Esophagus squamous epithelium (tissue), 5 donors: ENCODE data around the gene ANKFY1. TPM values are rescaled to one million over a fixed set of nuclear protein-coding genes. Genes with fewer than 3 reads are reported as not detected.
"Not testable (repeated sequence)": the region's sequence is repeated elsewhere in the genome, so short reads cannot be mapped to it uniquely, and the experiment has no call there.

ENCODE experiments used
- DNase-seq: peaks from one replicate; lab custom pipeline; 2025; lab: John Stamatoyannopoulos, UW
- H3K27ac ChIP-seq, 4 donors: fragments of 200-600 bp; sonication (generic); one replicate each; pipeline ENCODE4 v1.5.1; 2016 to 2019; ENCODE audit warnings: mild to moderate bottlenecking in 1 of 4
- H3K27me3 ChIP-seq, 4 donors: fragments of 200-600 bp; sonication (generic); 1 replicate in 3 of 4; 2 replicates in 1 of 4; pipeline versions ENCODE4 v1.5.1 to v1.6.0; 2017 to 2021; ENCODE audit warnings: antibody characterized with exemption in 1 of 4
- H3K36me3 ChIP-seq, 3 donors: fragments of 200-600 bp; sonication (generic); one replicate each; pipeline ENCODE4 v1.5.1; 2016 to 2019
- H3K4me1 ChIP-seq, 3 donors: fragments of 200-600 bp; sonication (generic); one replicate each; pipeline ENCODE4 v1.5.1; 2017 to 2019
- H3K4me3 ChIP-seq, 4 donors: fragments of 200-600 bp; sonication (generic); 1 replicate in 3 of 4; 2 replicates in 1 of 4; pipeline ENCODE4 v1.5.1; 2016 to 2019; ENCODE audit warnings: mild to moderate bottlenecking in 2 of 4, moderate library complexity in 1 of 4
- H3K9me3 ChIP-seq, 3 donors: fragments of 200-600 bp; sonication (generic); one replicate each; pipeline ENCODE4 v1.5.1; 2016 to 2019
- CTCF ChIP-seq, 6 experiments: fragments of 450-650 bp in 4 of 6; fragments of 200-600 bp in 2 of 6; sonication (generic) in 2 of 6; IDR thresholded peaks; one replicate each; pipeline ENCODE4 v1.5.1; 2016 to 2019; ENCODE audit warnings: antibody characterized with exemption in 6 of 6, mild to moderate bottlenecking in 4 of 6, moderate library complexity in 4 of 6
- POLR2A ChIP-seq, 4 donors: fragments of 450-650 bp; IDR thresholded peaks; one replicate each; pipeline ENCODE4 v1.6.1; 2017; ENCODE audit warnings: antibody characterized with exemption in 4 of 4, mild to moderate bottlenecking in 4 of 4, moderate library complexity in 3 of 4
- WGBS, 2 donors: methylation state at CpG; one replicate each; pipeline ENCODE4 v1.1.5; 2018; 5-methylcytosine and 5-hydroxymethylcytosine counted together
- intact Hi-C: fragments of 100-400 bp; cut with DNase I; formaldehyde crosslinking; loops from one replicate; pipeline ENCODE4 v1.15.0; 2022
- total RNA-seq, 4 donors: library from RNA; depleted of rRNA; stranded (reverse); fragments of >200 nt; gene quantifications; one replicate each; pipeline ENCODE4 v1.1.0, GENCODE V29; 2016
- donor health status: DM: yes; HTN: yes; CAD: no.

Gene ANKFY1
- total RNA-seq, 4 donors from 2014 or later = 21.0 to 34.7 (median 26.4) TPM

- WGBS, 2 donors = 86 to 94% methylated on average over 5 to 7 of the region's 8 CpGs
- no peak for DNase-seq
- H3K4me3 ChIP-seq = no peak overlapping the region
- no peaks in the 10 kb centered on the region for H3K27me3 ChIP-seq
- no peak overlapping the region for H3K27ac ChIP-seq
- H3K9me3 ChIP-seq = peaks cover 0 to 14% (median 12%) of the 10 kb centered on the region in 3 donors
- H3K4me1 ChIP-seq = peaks cover 16 to 34% (median 22%) of the 10 kb centered on the region in 3 donors
- TF ChIP-seq CTCF (IDR thresholded peaks at IDR 0.05) (no peak), POLR2A (IDR thresholded peaks at IDR 0.05) (no peak)
- H3K36me3 ChIP-seq = peaks cover 0 to 17% (median 0%) of the 10 kb centered on the region in 3 donors
- intact Hi-C loops = no loop called here
Observed at GRCh38 chr17:4261452-4261851, 2.3 kb downstream of the ANKFY1 start.

- Histone ChIP-seq H3K27me3 (no peaks in the 10 kb centered on the region), H3K4me3 (no peak overlapping the region), H3K36me3 (peaks cover 0 to 17% (median 0%) of the 10 kb centered on the region in 3 donors), H3K9me3 (peaks cover 0 to 14% (median 12%) of the 10 kb centered on the region in 3 donors), H3K27ac (no peak overlapping the region), H3K4me1 (peaks cover 12 to 24% (median 15%) of the 10 kb centered on the region in 3 donors)
- WGBS, 2 donors = 97% methylated on average over 3 of the region's 3 CpGs
- intact Hi-C loops = no loop called here
- no peak for DNase-seq
- TF ChIP-seq CTCF (IDR thresholded peaks at IDR 0.05) (no peak), POLR2A (IDR thresholded peaks at IDR 0.05) (no peak)
Observed at GRCh38 chr17:4258867-4259266, 4.9 kb downstream of the ANKFY1 start.

GRCh38 chr17:4256952-4257351, 6.8 kb downstream of the ANKFY1 start:
- WGBS, 2 donors = 53 to 78% methylated on average over 2 of the region's 2 CpGs
- Histone ChIP-seq H3K27ac (no peak overlapping the region), H3K27me3 (no peaks in the 10 kb centered on the region), H3K4me3 (no peak overlapping the region), H3K9me3 (peaks cover 0 to 14% (median 12%) of the 10 kb centered on the region in 3 donors), H3K4me1 (peaks cover 2 to 12% (median 5%) of the 10 kb centered on the region in 3 donors), H3K36me3 (peaks cover 0 to 17% (median 0%) of the 10 kb centered on the region in 3 donors)
- no peak for TF ChIP-seq POLR2A (IDR thresholded peaks at IDR 0.05)
- TF ChIP-seq CTCF (IDR thresholded peaks at IDR 0.05) = no peak
- DNase-seq = no peak
- intact Hi-C loops = no loop called here

GRCh38 chr17:4255271-4255670, 8.5 kb downstream of the ANKFY1 start:
- H3K27ac ChIP-seq, intact Hi-C loops, DNase-seq, H3K4me1 ChIP-seq, H3K27me3 ChIP-seq, H3K4me3 ChIP-seq: not testable (repeated sequence)
- H3K36me3 ChIP-seq = peaks cover 0 to 16% (median 0%) of the 10 kb centered on the region in 3 donors
- WGBS, 2 donors = 91 to 96% methylated on average over 3 to 4 of the region's 6 CpGs
- H3K9me3 ChIP-seq = peaks cover 0 to 14% (median 12%) of the 10 kb centered on the region in 3 donors

- H3K27me3 ChIP-seq = no peaks in the 10 kb centered on the region
- peaks cover 7 to 40% (median 31%) of the 10 kb centered on the region in 3 donors for H3K4me1 ChIP-seq
- no peaks in the 10 kb centered on the region for H3K36me3 ChIP-seq
- H3K9me3 ChIP-seq = no peaks in the 10 kb centered on the region
- no peak for DNase-seq
- H3K4me3 ChIP-seq = no peak overlapping the region
- no peak overlapping the region for H3K27ac ChIP-seq
- intact Hi-C loops = no loop called here
- TF ChIP-seq POLR2A (IDR thresholded peaks at IDR 0.05) = no peak
- TF ChIP-seq CTCF (IDR thresholded peaks at IDR 0.05) = no peak
- 71 to 81% methylated on average over 2 of the region's 2 CpGs for WGBS, 2 donors
Observed at GRCh38 chr17:4250887-4251286, 12.9 kb downstream of the ANKFY1 start.
